ENCODE results near the gene FAM20A. TPM values are rescaled to one million over a fixed set of nuclear protein-coding genes. Genes with fewer than 3 reads are reported as not detected.

The FAM20A gene
- total and polyA plus RNA-seq, 8 donors: 11.4 to 81.3 (median 17.0) TPM; not detected in 1

- WGBS, 5 donors: 91 to 100% (median 97%) methylated on average over 1 to 2 of the region's 2 CpGs
- no peaks in the 10 kb centered on the region for H3K36me3 ChIP-seq
Observed at GRCh38 chr17:68576137-68576536, 25.0 kb downstream of the FAM20A start.

GRCh38 chr17:68573338-68573737 is 27.8 kb downstream of the FAM20A start:
- DNase-seq: no peak
- no peak for TF ChIP-seq EP300 (IDR thresholded peaks at IDR 0.05)
- no peak for TF ChIP-seq POLR2A (IDR thresholded peaks at IDR 0.05)
- TF ChIP-seq POLR2AphosphoS5 (IDR thresholded peaks at IDR 0.05): no peak
- TF ChIP-seq CTCF (IDR thresholded peaks at IDR 0.05): no peak
- Histone ChIP-seq H3K27me3 (no peaks in the 10 kb centered on the region), H3K27ac (no peak overlapping the region), H3K4me1 (peaks cover 0 to 21% (median 2%) of the 10 kb centered on the region in 4 donors), H3K9me3 (no peaks in the 10 kb centered on the region), H3K36me3 (no peaks in the 10 kb centered on the region), H3K4me3 (no peak overlapping the region)
- WGBS, 5 donors: 94 to 100% (median 95%) methylated on average over 1 of the region's 1 CpG
- intact Hi-C loops (cut with DNase I; ENCODE audit: low total_unique reads): no loop called here

More at GRCh38 chr17:68576137-68576536, 25.0 kb downstream of the FAM20A start:
- Histone ChIP-seq H3K4me3 (no peak overlapping the region), H3K4me1 (peaks cover 0 to 21% (median 4%) of the 10 kb centered on the region in 4 donors), H3K27ac (peak overlapping the region in 4 of 5 donors; percentile 20 to 57 (median 50)), H3K9me3 (no peaks in the 10 kb centered on the region), H3K27me3 (no peaks in the 10 kb centered on the region)
- TF ChIP-seq POLR2A (IDR thresholded peaks at IDR 0.05) (no peak), POLR2AphosphoS5 (IDR thresholded peaks at IDR 0.05) (no peak), CTCF (IDR thresholded peaks at IDR 0.05) (no peak), EP300 (IDR thresholded peaks at IDR 0.05) (no peak)
- no peak for DNase-seq
- intact Hi-C loops (cut with DNase I; ENCODE audit: low total_unique reads): no loop called here

GRCh38 chr17:68572138-68572842 is 28.9 kb downstream of the FAM20A start:
- 87 to 93% (median 90%) methylated on average over 6 of the region's 6 CpGs for WGBS, 5 donors
- no peak for DNase-seq
- intact Hi-C loops (cut with DNase I; ENCODE audit: low total_unique reads): no loop called here

GRCh38 chr17:68570526-68570925 is 30.6 kb downstream of the FAM20A start:
- H3K36me3 ChIP-seq: no peaks in the 10 kb centered on the region
- peaks cover 0 to 10% (median 3%) of the 10 kb centered on the region in 4 donors for H3K4me1 ChIP-seq
- H3K27ac ChIP-seq: no peak overlapping the region
- intact Hi-C loops (cut with DNase I; ENCODE audit: low total_unique reads): no loop called here
- 71 to 85% (median 76%) methylated on average over 1 of the region's 1 CpG for WGBS, 5 donors
- TF ChIP-seq POLR2A (IDR thresholded peaks at IDR 0.05) (no peak), EP300 (IDR thresholded peaks at IDR 0.05) (no peak), POLR2AphosphoS5 (IDR thresholded peaks at IDR 0.05) (no peak), CTCF (IDR thresholded peaks at IDR 0.05) (no peak)
- H3K4me3 ChIP-seq: no peak overlapping the region
- H3K9me3 ChIP-seq: no peaks in the 10 kb centered on the region
- no peaks in the 10 kb centered on the region for H3K27me3 ChIP-seq
- no peak for DNase-seq

More at GRCh38 chr17:68572138-68572842, 28.9 kb downstream of the FAM20A start:
- Histone ChIP-seq H3K27me3 (no peaks in the 10 kb centered on the region), H3K4me3 (no peak overlapping the region), H3K9me3 (no peaks in the 10 kb centered on the region), H3K4me1 (peaks cover 0 to 12% (median 2%) of the 10 kb centered on the region in 4 donors), H3K27ac (peak overlapping the region in 1 of 5 donors; percentile 26), H3K36me3 (no peaks in the 10 kb centered on the region)
- TF ChIP-seq EP300 (IDR thresholded peaks at IDR 0.05) (no peak), POLR2A (IDR thresholded peaks at IDR 0.05) (no peak), CTCF (IDR thresholded peaks at IDR 0.05) (no peak), POLR2AphosphoS5 (IDR thresholded peaks at IDR 0.05) (no peak)
